Small intestine (tissue), 7 donors: ENCODE measurements around the gene PLXNC1. TPM values are rescaled to one million over a fixed set of nuclear protein-coding genes. Genes with fewer than 3 reads are reported as not detected.

Source experiments
- DNase-seq, 2 donors: peaks; one replicate each; pipeline versions ENCODE4 v3.0.0 to v3.0.0-alpha.2; 2013
- FAIRE-seq: peaks from 2 replicates; lab custom pipeline; 2012; peaks lifted over from hg19 to GRCh38; lab: Jason Lieb, UNC
- H3K27ac ChIP-seq, 3 donors: one replicate each; pipeline ENCODE4 v1.5.1; 2013; ENCODE audit warnings: low read length in 2 of 3, mild to moderate bottlenecking in 2 of 3, control low read depth in 1 of 3, inconsistent platforms in 1 of 3, low read depth in 1 of 3, moderate library complexity in 1 of 3
- H3K27me3 ChIP-seq, 3 donors: one replicate each; pipeline ENCODE4 v1.6.1; 2013; ENCODE audit warnings: low read length in 3 of 3, inconsistent platforms in 1 of 3; ENCODE audit not compliant: control insufficient read depth in 3 of 3, insufficient read depth in 3 of 3
- H3K36me3 ChIP-seq, 3 donors: one replicate each; pipeline ENCODE4 v1.6.1; 2013; ENCODE audit warnings: low read length in 3 of 3, inconsistent platforms in 1 of 3, low read depth in 1 of 3, mild to moderate bottlenecking in 1 of 3, moderate library complexity in 1 of 3; ENCODE audit not compliant: control insufficient read depth in 3 of 3, insufficient read depth in 2 of 3
- H3K4me1 ChIP-seq, 3 donors: one replicate each; pipeline ENCODE4 v1.6.1; 2013; ENCODE audit warnings: low read length in 2 of 3, inconsistent platforms in 1 of 3, low read depth in 1 of 3, mild to moderate bottlenecking in 1 of 3, moderate library complexity in 1 of 3; ENCODE audit not compliant: control insufficient read depth in 3 of 3, insufficient read depth in 2 of 3
- H3K4me3 ChIP-seq, 3 donors: one replicate each; pipeline ENCODE4 v1.5.1; 2013; ENCODE audit warnings: low read length in 3 of 3, control low read depth in 1 of 3, inconsistent platforms in 1 of 3, low read depth in 1 of 3, mild to moderate bottlenecking in 1 of 3, moderate library complexity in 1 of 3
- H3K9me3 ChIP-seq, 2 donors: one replicate each; pipeline ENCODE4 v1.6.1; 2013; ENCODE audit warnings: low read depth in 1 of 2, low read length in 1 of 2; ENCODE audit not compliant: control insufficient read depth in 2 of 2, insufficient read depth in 1 of 2
- WGBS, 3 donors: extraction: QIAGEN DNeasy Blood & Tissue Kit; methylation state at CpG; one replicate each; pipeline ENCODE4 v1.1.7; 2013; 5-methylcytosine and 5-hydroxymethylcytosine counted together
- polyA plus RNA-seq, 4 donors: library from polyadenylated mRNA; stranded (reverse) in 3 of 4; unstranded in 1 of 4; fragments of 200-250 nt in 3 of 4; fragments of 120-200 nt in 1 of 4; gene quantifications; one replicate each; pipeline versions ENCODE4 v1.2.1 to v1.2.3, GENCODE V29; 2013
- donor health status: healthy with polysubstance abuse.
- donor health status: control.
- donor health status: control.
- donor health status: Bipolar disorder and iron deficiency.
- donor health status: healthy.

The PLXNC1 gene
- polyA plus RNA-seq, 4 donors = 0.22 to 20.5 (median 1.2) TPM

GRCh38 chr12:94202245-94203180 is 54.1 kb downstream of the PLXNC1 start:
- no peaks in the 10 kb centered on the region for H3K4me1 ChIP-seq
- no peak overlapping the region for H3K27ac ChIP-seq
- peaks cover 0 to 10% (median 0%) of the 10 kb centered on the region in 3 donors for H3K36me3 ChIP-seq
- FAIRE-seq (no peak), DNase-seq (no peak)
- 79 to 88% (median 81%) methylated on average over 7 of the region's 7 CpGs for WGBS, 3 donors
- H3K27me3 ChIP-seq = no peaks in the 10 kb centered on the region
- no peaks in the 10 kb centered on the region for H3K9me3 ChIP-seq
- no peak overlapping the region for H3K4me3 ChIP-seq

- Histone ChIP-seq H3K36me3 (peaks cover 0 to 10% (median 0%) of the 10 kb centered on the region in 3 donors), H3K4me3 (no peak overlapping the region), H3K4me1 (peaks cover 0 to under 1% (median 0%) of the 10 kb centered on the region in 3 donors), H3K27ac (no peak overlapping the region), H3K27me3 (no peaks in the 10 kb centered on the region), H3K9me3 (no peaks in the 10 kb centered on the region)
- no peak for DNase-seq
- 47 to 73% (median 50%) methylated on average over 2 of the region's 2 CpGs for WGBS, 3 donors
- FAIRE-seq = no peak
These were observed 54.8 kb downstream of the PLXNC1 start for GRCh38 chr12:94203181-94203546.

- no peak for DNase-seq
- 90 to 92% (median 90%) methylated on average over 5 of the region's 5 CpGs for WGBS, 3 donors
- no peaks in the 10 kb centered on the region for H3K9me3 ChIP-seq
- peaks cover 0 to 3% (median 0%) of the 10 kb centered on the region in 3 donors for H3K4me1 ChIP-seq
- H3K27ac ChIP-seq = no peak overlapping the region
- no peak overlapping the region for H3K4me3 ChIP-seq
- H3K36me3 ChIP-seq = peaks cover 0 to 10% (median 0%) of the 10 kb centered on the region in 3 donors
- no peaks in the 10 kb centered on the region for H3K27me3 ChIP-seq
- no peak for FAIRE-seq
These were observed 55.4 kb downstream of the PLXNC1 start for GRCh38 chr12:94203796-94204195.

- Histone ChIP-seq H3K9me3 (no peaks in the 10 kb centered on the region), H3K27ac (no peak overlapping the region), H3K36me3 (peaks cover 0 to 5% (median 0%) of the 10 kb centered on the region in 3 donors), H3K4me1 (peaks cover 0 to 3% (median 0%) of the 10 kb centered on the region in 3 donors), H3K4me3 (no peak overlapping the region), H3K27me3 (no peaks in the 10 kb centered on the region)
- no peak for DNase-seq
- 56 to 75% (median 63%) methylated on average over 4 of the region's 4 CpGs for WGBS, 3 donors
- no peak for FAIRE-seq
These were observed 56.3 kb downstream of the PLXNC1 start for GRCh38 chr12:94204499-94205247.

GRCh38 chr12:94205822-94206221 is 57.4 kb downstream of the PLXNC1 start:
- 59 to 94% (median 83%) methylated on average over 1 of the region's 1 CpG for WGBS, 3 donors
- Histone ChIP-seq H3K27ac (peak overlapping the region in 1 of 3 donors; percentile 48), H3K4me3 (no peak overlapping the region), H3K36me3 (peaks cover 0 to 8% (median 0%) of the 10 kb centered on the region in 3 donors), H3K4me1 (peaks cover 0 to 3% (median 0%) of the 10 kb centered on the region in 3 donors), H3K27me3 (no peaks in the 10 kb centered on the region), H3K9me3 (no peaks in the 10 kb centered on the region)
- FAIRE-seq = no peak
- DNase-seq = no peak

GRCh38 chr12:94206886-94207285 is 58.5 kb downstream of the PLXNC1 start:
- WGBS, 3 donors = 80 to 84% (median 80%) methylated on average over 2 of the region's 2 CpGs
- H3K27ac ChIP-seq = no peak overlapping the region
- no peaks in the 10 kb centered on the region for H3K9me3 ChIP-seq
- FAIRE-seq = no peak
- no peaks in the 10 kb centered on the region for H3K27me3 ChIP-seq
- H3K36me3 ChIP-seq = peaks cover 0 to 6% (median 0%) of the 10 kb centered on the region in 3 donors
- no peak for DNase-seq
- peaks cover 0 to 3% (median 0%) of the 10 kb centered on the region in 3 donors for H3K4me1 ChIP-seq
- H3K4me3 ChIP-seq = no peak overlapping the region

GRCh38 chr12:94207467-94207848 is 59.1 kb downstream of the PLXNC1 start:
- no peak for DNase-seq
- Histone ChIP-seq H3K4me1 (peaks cover 0 to 3% (median 0%) of the 10 kb centered on the region in 3 donors), H3K9me3 (no peaks in the 10 kb centered on the region), H3K36me3 (peaks cover 0 to 4% (median 0%) of the 10 kb centered on the region in 3 donors), H3K27ac (peak overlapping the region in 1 of 3 donors; percentile 90), H3K4me3 (no peak overlapping the region), H3K27me3 (no peaks in the 10 kb centered on the region)
- WGBS, 3 donors = 46 to 77% (median 61%) methylated on average over 2 of the region's 2 CpGs
- no peak for FAIRE-seq
